GM13976 (cell line): ENCODE results near the gene TM4SF4.
A peak's percentile ranks its signal among the peaks of the same experiment; 100 is the strongest.

Experiments
- DNase-seq: peaks from one replicate; pipeline ENCODE4 v3.0.0; 2012; ENCODE audit warnings: low spot score
- CTCF ChIP-seq: IDR thresholded peaks from 2 replicates; pipeline ENCODE4 v1.5.1; 2012; ENCODE audit warnings: borderline replicate concordance, mild to moderate bottlenecking; ENCODE audit not compliant: insufficient read depth; ENCODE audit errors: extremely low read depth, missing control alignments, control extremely low read depth
- in situ Hi-C: fragments of 300-500 bp; cut with MboI; formaldehyde crosslinking; loops from one replicate; pipeline ENCODE4 v1.12.0; 2022; ENCODE audit warnings: low sequenced_read_pairs, mixed read lengths, inconsistent platforms; ENCODE audit not compliant: unreplicated experiment

Gene TM4SF4

GRCh38 chr3:149479621-149480325 lies 5.3 kb downstream of the TM4SF4 start:
- no peak for DNase-seq
- in situ Hi-C loops = loop anchor here (10.0 to 25.0 kb wide), 3 partner anchors 85 to 517 kb away; no protein-coding TSS in a partner anchor
- TF ChIP-seq CTCF = no peak

GRCh38 chr3:149480326-149481017 lies 6.0 kb downstream of the TM4SF4 start:
- TF ChIP-seq CTCF = peak; percentile 78
- in situ Hi-C loops = loop anchor here (10.0 to 25.0 kb wide), 3 partner anchors 86 to 518 kb away; no protein-coding TSS in a partner anchor
- peak; percentile 83 for DNase-seq

- no peak for TF ChIP-seq CTCF
- in situ Hi-C loops = loop anchor here (10.0 to 25.0 kb wide), 3 partner anchors 86 to 519 kb away; no protein-coding TSS in a partner anchor
- DNase-seq = no peak
These were observed 6.6 kb downstream of the TM4SF4 start for GRCh38 chr3:149481056-149481455.

- no peak for DNase-seq
- no peak for TF ChIP-seq CTCF
- in situ Hi-C loops = loop anchor here (10.0 to 25.0 kb wide), 3 partner anchors 87 to 519 kb away; no protein-coding TSS in a partner anchor
These were observed 7.0 kb downstream of the TM4SF4 start for GRCh38 chr3:149481491-149481890.

- in situ Hi-C loops = loop anchor here (10.0 to 25.0 kb wide), 3 partner anchors 92 to 524 kb away; no protein-coding TSS in a partner anchor
- no peak for DNase-seq
- TF ChIP-seq CTCF = no peak
These were observed 12.2 kb downstream of the TM4SF4 start for GRCh38 chr3:149486726-149487125.

- TF ChIP-seq CTCF = peak; percentile 55
- DNase-seq = peak; percentile 38
- in situ Hi-C loops = loop anchor here (10.0 to 25.0 kb wide), 3 partner anchors 93 to 525 kb away; no protein-coding TSS in a partner anchor
These were observed 13.2 kb downstream of the TM4SF4 start for GRCh38 chr3:149487598-149488197.
